RWPE2 (cell line): ENCODE results near the gene TRIM60.
"Not testable (repeated sequence)": the region's sequence is repeated elsewhere in the genome, so short reads cannot be mapped to it uniquely, and the experiment has no call there.

Source experiments
- ATAC-seq: fragments of 200-7000 bp; cut with Tn5 transposase; 3 replicates; pipeline ENCODE4 v1.9.1; 2021; ENCODE audit warnings: low read depth
- DNase-seq: peaks from one replicate; pipeline ENCODE4 v3.0.0-alpha.2; 2020; ENCODE audit warnings: low spot score
- H3K27ac ChIP-seq: fragments of 450-650 bp; 2 replicates; pipeline ENCODE4 v1.5.1; 2017; ENCODE audit warnings: mild to moderate bottlenecking; ENCODE audit not compliant: poor library complexity, severe bottlenecking
- H3K27me3 ChIP-seq: fragments of 250-450 bp; sonication (Bioruptor Pico); 2 replicates; pipeline ENCODE4 v1.5.1; 2021; ENCODE audit warnings: mild to moderate bottlenecking, moderate library complexity; ENCODE audit not compliant: insufficient read depth, poor library complexity, severe bottlenecking
- H3K36me3 ChIP-seq: fragments of 250-450 bp; sonication (Bioruptor Pico); 2 replicates; pipeline ENCODE4 v1.5.1; 2020; ENCODE audit warnings: low read depth, mild to moderate bottlenecking, moderate library complexity
- H3K4me1 ChIP-seq: fragments of 250-450 bp; sonication (Bioruptor Pico); 2 replicates; pipeline ENCODE4 v1.5.1; 2021; ENCODE audit warnings: mild to moderate bottlenecking, moderate library complexity; ENCODE audit not compliant: insufficient read depth, poor library complexity, severe bottlenecking
- H3K4me3 ChIP-seq: fragments of 250-450 bp; sonication (Bioruptor Pico); 2 replicates; pipeline ENCODE4 v1.5.1; 2021; ENCODE audit warnings: mild to moderate bottlenecking, moderate library complexity; ENCODE audit not compliant: severe bottlenecking
- H3K9me3 ChIP-seq: fragments of 250-450 bp; sonication (Bioruptor Pico); 2 replicates; pipeline ENCODE4 v1.5.1; 2021; ENCODE audit warnings: mild to moderate bottlenecking, moderate library complexity; ENCODE audit not compliant: severe bottlenecking
- TF ChIP-seq, protein P1 (sequence below): fragments of 450-650 bp; IDR thresholded peaks from one replicate; pipeline ENCODE4 v1.5.1; 2017; ENCODE audit warnings: mild to moderate bottlenecking, moderate library complexity; ENCODE audit not compliant: poor library complexity, severe bottlenecking

TRIM60 gene

DNA sequence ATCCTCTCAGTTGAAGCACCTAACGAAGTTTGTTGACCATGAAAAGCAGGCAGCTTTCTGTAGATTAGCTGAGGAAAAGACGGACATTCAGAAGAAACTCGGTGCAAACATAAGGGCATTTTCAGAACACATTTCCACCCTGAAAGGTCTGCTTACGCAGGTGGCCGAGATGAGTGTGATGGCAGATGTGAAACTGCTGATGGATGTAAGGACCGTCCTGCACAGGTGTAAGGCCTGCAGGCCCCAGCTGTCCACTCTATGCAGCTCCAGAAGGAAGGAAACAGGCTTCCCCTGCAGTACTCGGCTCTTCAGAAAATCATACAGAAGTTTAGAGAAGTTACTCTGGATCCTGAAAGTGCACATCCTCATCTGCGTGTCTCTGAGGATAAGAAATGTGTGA lies 20.8 kb upstream of the TRIM60 start:
- TF ChIP-seq, protein P1, sequence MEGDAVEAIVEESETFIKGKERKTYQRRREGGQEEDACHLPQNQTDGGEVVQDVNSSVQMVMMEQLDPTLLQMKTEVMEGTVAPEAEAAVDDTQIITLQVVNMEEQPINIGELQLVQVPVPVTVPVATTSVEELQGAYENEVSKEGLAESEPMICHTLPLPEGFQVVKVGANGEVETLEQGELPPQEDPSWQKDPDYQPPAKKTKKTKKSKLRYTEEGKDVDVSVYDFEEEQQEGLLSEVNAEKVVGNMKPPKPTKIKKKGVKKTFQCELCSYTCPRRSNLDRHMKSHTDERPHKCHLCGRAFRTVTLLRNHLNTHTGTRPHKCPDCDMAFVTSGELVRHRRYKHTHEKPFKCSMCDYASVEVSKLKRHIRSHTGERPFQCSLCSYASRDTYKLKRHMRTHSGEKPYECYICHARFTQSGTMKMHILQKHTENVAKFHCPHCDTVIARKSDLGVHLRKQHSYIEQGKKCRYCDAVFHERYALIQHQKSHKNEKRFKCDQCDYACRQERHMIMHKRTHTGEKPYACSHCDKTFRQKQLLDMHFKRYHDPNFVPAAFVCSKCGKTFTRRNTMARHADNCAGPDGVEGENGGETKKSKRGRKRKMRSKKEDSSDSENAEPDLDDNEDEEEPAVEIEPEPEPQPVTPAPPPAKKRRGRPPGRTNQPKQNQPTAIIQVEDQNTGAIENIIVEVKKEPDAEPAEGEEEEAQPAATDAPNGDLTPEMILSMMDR: no peak

GRCh38 chr4:165011403-165011802 lies 20.4 kb upstream of the TRIM60 start:
- Histone ChIP-seq H3K27ac (no peak overlapping the region), H3K27me3 (no peaks in the 10 kb centered on the region), H3K36me3 (no peaks in the 10 kb centered on the region), H3K4me3 (no peak overlapping the region), H3K4me1 (no peaks in the 10 kb centered on the region), H3K9me3 (no peaks in the 10 kb centered on the region)
- ATAC-seq (peak; percentile 29; the same call in 1 of the 3 replicates), DNase-seq (no peak)
- TF ChIP-seq, protein P1: no peak

More for the DNA sequence above, 20.8 kb upstream of the TRIM60 start:
- no peak for DNase-seq
- no peak overlapping the region for H3K27ac ChIP-seq
- no peaks in the 10 kb centered on the region for H3K36me3 ChIP-seq
- ATAC-seq: no peak
- H3K9me3 ChIP-seq: no peaks in the 10 kb centered on the region
- no peak overlapping the region for H3K4me3 ChIP-seq
- no peaks in the 10 kb centered on the region for H3K4me1 ChIP-seq
- H3K27me3 ChIP-seq: no peaks in the 10 kb centered on the region

GRCh38 chr4:165013691-165014090 lies 18.1 kb upstream of the TRIM60 start:
- DNase-seq: no peak
- H3K36me3 ChIP-seq: no peaks in the 10 kb centered on the region
- H3K9me3 ChIP-seq: no peaks in the 10 kb centered on the region
- TF ChIP-seq, protein P1: no peak
- no peaks in the 10 kb centered on the region for H3K4me1 ChIP-seq
- no peak for ATAC-seq
- no peaks in the 10 kb centered on the region for H3K27me3 ChIP-seq
- H3K27ac ChIP-seq: no peak overlapping the region
- no peak overlapping the region for H3K4me3 ChIP-seq

DNA sequence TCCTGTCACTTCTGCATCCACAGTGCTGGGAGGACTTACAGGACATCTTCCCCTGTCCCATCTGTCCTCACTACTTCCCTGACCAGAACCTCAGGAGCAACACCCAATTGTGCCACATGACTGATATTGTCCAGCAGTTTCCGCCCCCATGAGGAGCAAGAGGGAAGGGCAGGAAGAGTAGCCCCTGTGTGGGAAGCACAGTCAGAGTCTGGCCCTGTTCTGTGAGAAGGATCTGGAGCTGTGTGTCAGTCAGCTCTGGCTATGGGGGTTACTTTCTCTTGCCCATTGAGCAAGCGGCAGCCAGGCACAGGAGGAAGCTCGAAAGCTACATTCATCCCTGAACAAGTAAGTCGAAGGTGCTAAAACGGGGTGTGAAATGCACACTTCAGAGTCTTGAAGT lies 14.8 kb upstream of the TRIM60 start:
- Histone ChIP-seq H3K36me3 (no peaks in the 10 kb centered on the region), H3K4me3 (no peak overlapping the region), H3K9me3 (no peaks in the 10 kb centered on the region), H3K27ac (no peak overlapping the region), H3K27me3 (no peaks in the 10 kb centered on the region), H3K4me1 (no peaks in the 10 kb centered on the region)
- ATAC-seq (peak; percentile 48), DNase-seq (no peak)
- TF ChIP-seq, protein P1: no peak

GRCh38 chr4:165019995-165020394 lies 11.8 kb upstream of the TRIM60 start:
- not testable (repeated sequence) for H3K36me3 ChIP-seq, ATAC-seq, H3K4me3 ChIP-seq, H3K27me3 ChIP-seq, H3K9me3 ChIP-seq, H3K27ac ChIP-seq, DNase-seq, H3K4me1 ChIP-seq

- not testable (repeated sequence) for H3K36me3 ChIP-seq, H3K9me3 ChIP-seq, ATAC-seq, H3K4me3 ChIP-seq, DNase-seq, H3K27me3 ChIP-seq, H3K4me1 ChIP-seq, H3K27ac ChIP-seq
Measured at GRCh38 chr4:165025782-165026181, 6.0 kb upstream of the TRIM60 start.
